Measurements from ENCODE around the gene CHID1.

CHID1 gene

GRCh38 chr11:910589-911030 lies at the start of gene CHID1:
TSS of gene CHID1 (minus strand) at chr11:910810. CDS start at chr11:904816, 5,994 bp downstream.
- peak; percentile 62 to 65 for DNase-seq (ENCODE audit: low read depth in 2 of 2, low spot score in 1 of 2)

GRCh38 chr11:959608-960007 lies 49.0 kb upstream of the CHID1 start:
- no peak for DNase-seq (ENCODE audit: low read depth in 2 of 2, low spot score in 1 of 2)

DNA sequence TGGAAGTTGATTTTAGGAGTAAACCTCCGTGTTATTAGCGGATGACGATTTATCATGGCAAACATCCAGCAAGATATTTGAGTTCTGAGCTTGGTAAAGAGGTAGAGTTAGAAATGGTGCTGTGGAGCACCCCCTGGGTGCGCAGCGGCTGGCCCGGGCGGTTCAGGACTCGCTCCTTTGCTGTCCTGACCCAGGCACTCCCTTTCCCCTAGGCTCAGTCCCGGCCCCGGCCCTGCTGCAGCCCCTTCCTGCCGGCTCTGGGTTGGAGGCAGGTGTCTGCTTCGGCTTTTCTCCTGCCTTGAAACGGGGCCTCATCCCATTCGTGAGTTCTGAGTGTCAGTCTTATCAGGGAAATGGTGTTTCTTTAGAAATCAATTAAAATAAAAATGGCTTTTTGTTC lies 48.4 kb upstream of the CHID1 start:
- no peak for DNase-seq (ENCODE audit: low read depth in 2 of 2, low spot score in 1 of 2)

DNA sequence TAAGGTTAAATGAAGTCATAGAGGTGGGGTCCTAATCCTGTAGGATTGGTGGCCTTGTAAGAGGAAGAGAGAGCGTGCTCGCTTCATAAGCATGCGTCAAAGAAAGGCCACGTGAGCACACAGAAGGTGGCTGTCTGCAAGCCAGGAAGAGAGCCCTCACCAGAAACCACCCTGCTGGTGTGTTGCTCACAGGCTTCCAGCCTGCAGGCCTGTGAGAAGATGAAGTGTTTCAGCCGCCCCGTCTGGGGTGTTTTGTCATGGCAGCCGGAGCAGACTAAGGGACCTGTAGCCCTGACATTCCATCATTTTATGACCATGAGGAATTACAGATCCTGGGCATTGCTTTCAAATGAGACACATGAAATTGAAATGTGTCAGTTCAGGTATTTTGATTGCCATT lies 47.5 kb upstream of the CHID1 start:
- no peak for DNase-seq (ENCODE audit: low read depth in 2 of 2, low spot score in 1 of 2)

DNA sequence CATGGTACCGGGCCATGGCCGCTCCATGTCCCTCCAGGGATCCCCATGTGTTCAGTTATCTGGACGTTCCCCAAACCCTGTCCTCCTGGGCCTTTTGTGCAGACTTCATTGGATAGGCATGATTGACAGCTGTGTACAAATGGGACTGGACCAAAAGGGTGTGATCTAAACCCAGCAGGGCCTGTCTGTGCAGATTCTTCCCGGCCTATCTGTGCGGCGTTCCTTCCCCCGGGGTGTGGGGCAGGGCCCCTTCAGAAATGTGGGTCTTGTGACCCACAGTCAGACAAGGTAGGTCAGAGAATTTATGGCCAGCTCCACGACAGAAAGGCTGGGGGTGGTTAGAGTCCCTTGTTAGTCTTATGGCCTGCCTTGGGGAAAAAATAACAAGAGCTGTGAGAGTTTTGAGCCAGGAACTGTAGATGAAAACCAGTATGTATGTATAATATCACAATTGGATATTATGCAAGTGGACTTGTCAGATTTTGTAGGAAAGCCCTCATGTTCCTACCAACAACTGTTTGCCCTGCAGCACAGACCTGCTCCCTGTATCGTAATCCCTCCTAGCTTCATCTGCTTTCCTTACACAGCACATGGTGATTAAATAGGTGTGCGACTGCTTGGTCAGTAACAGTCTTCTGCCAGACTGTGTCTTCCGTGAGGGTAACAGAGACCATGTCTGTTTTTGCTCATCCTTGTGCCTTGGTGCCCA lies 46.8 kb upstream of the CHID1 start:
- no peak for DNase-seq (ENCODE audit: low read depth in 2 of 2, low spot score in 1 of 2)

GRCh38 chr11:955154-956063 lies 44.8 kb upstream of the CHID1 start:
- DNase-seq (ENCODE audit: low read depth in 2 of 2, low spot score in 1 of 2) = no peak

DNA sequence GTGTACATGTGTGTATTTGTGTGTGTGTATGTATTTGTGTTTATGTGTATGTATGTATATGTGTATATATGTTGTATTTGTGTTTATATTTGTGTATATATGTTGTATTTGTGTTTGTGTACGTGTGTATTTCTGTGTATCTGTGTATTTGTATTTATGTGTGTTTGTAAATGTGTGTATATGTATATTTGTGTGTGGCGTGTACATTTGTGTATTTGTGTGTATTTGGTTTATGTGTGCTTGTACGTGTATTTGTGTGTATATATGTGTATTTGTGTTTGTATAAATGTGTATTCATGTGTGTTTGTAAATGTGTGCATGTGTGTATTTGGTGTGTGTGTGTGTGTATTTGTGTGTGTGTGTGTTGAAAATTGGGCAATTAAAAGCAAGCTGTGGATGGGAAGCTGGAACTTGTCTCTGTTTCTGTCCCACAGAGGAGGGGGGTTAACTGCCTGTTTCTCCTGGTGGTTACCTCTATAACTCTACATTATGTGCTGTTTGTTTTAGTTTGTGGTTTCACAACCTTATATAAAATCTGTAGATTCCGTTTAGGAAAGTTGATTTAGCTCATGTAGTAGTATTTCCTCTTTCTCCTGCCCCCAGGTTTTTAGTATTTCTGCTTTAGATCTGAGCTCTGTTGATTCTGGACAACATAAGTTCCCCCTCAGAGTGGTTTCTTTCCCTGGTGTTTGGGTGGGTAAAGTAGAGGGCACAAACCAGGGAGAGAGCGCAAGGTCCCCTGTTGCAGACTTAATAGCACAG lies 44.0 kb upstream of the CHID1 start:
- no peak for DNase-seq (ENCODE audit: low read depth in 2 of 2, low spot score in 1 of 2)

- DNase-seq (ENCODE audit: low read depth in 2 of 2, low spot score in 1 of 2) = no peak
Observed at GRCh38 chr11:953512-953911, 42.9 kb upstream of the CHID1 start.

DNA sequence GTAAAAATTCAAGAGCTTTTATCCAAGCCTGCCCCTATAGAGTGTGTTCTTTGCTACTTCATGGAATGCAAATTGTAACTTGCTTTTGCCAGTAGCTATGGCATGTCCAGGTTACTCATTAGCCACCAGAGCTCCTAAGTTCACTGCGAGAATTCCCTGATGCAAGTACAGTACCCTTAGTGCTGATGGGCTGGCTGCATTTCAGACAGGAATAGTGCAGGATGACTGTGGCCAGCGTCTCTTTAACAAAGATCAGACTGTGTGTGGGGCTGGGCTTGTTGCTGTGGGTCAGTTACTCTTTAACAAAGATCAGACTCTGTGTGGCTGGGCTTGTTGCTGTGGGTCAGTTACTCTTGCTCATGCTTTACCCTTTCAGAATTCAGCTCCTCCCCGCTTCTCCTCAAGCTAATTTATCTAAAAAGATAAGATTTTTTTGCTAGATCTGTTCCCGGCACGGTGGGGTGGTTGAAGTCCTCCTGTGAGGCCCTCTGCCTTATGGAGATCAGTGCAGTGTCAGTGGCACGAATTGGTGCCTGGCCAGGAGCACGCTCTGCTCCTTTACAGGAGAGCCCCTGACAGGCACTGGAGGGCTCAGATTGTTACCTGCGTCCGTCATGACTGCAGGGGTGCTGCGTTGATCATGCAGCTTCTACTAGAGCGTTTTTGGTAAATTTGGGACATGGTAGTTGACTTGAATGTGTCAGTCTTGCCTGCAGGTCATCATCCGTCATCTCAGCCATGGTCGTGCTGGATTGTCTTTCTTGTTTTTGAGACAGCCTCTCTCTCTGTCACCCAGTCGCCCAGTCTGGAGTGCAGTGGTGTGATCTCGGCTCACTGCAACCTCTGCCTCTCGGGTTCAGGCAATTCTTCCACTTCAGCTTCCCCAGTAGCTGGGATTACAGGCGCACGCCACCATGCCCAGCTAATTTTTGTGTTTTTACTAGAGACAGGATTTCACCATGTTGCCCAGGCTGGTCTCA lies 42.1 kb upstream of the CHID1 start:
- no peak for DNase-seq (ENCODE audit: low read depth in 2 of 2, low spot score in 1 of 2)

DNA sequence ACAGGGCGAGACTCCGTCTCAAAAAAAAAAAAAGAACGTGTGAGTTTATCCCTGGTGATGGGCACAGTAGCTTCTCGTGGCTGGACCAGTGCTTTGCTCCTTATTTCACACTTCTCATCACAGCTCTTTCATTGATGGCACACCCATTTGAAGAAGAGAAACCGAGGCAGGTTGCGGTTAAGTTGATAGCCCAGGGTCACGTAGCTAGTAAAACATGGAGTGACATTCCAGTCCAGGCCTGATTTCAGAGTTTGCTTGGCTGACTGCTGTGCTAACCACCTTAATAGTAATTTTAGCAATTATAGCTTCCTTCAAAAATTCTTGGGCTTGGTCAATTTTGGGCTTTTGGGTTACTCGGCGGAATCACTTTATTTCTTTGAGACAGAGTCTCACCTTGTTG lies 40.9 kb upstream of the CHID1 start:
- no peak for DNase-seq (ENCODE audit: low read depth in 2 of 2, low spot score in 1 of 2)

GRCh38 chr11:947744-948143 lies 37.1 kb upstream of the CHID1 start:
- DNase-seq (ENCODE audit: low read depth in 2 of 2, low spot score in 1 of 2) = no peak

DNA sequence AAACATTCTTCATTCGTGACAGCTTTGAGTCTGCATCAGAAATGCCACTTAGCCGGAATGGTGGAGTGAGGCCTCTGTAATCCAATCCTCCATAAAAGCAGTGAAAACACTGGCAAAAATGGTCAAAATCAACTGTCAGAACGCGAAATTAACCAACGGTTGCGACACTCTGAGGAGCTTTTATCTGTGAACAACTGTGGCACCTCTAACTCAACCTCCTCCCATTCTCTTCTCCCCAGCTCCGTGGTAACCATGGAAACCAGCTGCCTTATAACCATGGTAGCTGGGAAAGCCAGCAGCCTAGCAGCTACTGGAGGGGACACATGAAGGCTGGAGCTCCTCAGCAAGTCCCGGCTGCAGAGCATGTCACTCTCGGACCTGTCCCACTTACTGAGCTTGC lies 35.4 kb upstream of the CHID1 start:
- DNase-seq (ENCODE audit: low read depth in 2 of 2, low spot score in 1 of 2) = no peak

- DNase-seq (ENCODE audit: low read depth in 2 of 2, low spot score in 1 of 2) = no peak
Observed at GRCh38 chr11:944711-945470, 34.3 kb upstream of the CHID1 start.

DNA sequence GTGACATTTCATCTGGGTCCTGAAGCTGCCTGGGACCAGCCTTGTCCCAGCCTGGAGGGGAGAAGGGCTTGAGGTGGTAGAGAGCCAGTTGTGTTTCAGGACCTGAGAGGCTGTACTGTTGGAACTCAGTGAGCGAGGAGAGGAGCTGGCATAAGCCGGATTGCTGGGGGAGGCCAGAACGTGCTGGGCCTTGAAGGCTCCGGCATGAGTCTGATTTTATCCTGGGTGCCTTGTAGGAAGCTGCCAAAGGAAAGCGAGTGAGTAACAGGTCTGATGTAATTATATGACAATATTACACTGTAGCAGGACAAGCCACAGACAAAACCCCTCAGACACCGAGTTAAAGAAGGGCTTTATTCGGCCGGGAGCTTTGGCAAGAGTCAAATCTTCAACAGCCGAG lies 32.2 kb upstream of the CHID1 start:
- DNase-seq (ENCODE audit: low read depth in 2 of 2, low spot score in 1 of 2) = no peak

- no peak for DNase-seq (ENCODE audit: low read depth in 2 of 2, low spot score in 1 of 2)
Observed at GRCh38 chr11:940496-941135, 30.0 kb upstream of the CHID1 start.

- DNase-seq (ENCODE audit: low read depth in 2 of 2, low spot score in 1 of 2) = no peak
Observed at GRCh38 chr11:937841-938261, 27.2 kb upstream of the CHID1 start.

- no peak for DNase-seq (ENCODE audit: low read depth in 2 of 2, low spot score in 1 of 2)
Observed at GRCh38 chr11:936199-936598, 25.6 kb upstream of the CHID1 start.

DNA sequence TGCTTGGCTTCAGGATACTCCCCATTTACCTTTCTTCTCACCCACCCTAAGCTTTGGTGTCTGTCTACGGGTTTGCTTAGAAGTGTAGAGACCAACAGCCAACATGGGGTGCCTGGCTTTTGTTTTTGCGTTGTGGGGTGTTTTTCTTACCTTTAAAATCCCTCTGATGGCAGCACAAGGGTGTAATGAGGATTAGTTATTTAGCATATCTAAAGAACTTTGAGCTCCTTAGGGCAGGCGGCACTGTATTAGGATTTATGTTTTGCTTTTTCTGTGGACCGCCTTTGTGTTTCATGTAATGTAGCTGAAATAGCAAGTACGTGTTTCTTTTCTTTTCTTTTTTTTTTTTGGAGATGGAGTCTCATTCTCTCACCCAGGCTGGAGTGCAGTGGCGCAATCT lies 23.9 kb upstream of the CHID1 start:
- DNase-seq (ENCODE audit: low read depth in 2 of 2, low spot score in 1 of 2) = no peak

DNA sequence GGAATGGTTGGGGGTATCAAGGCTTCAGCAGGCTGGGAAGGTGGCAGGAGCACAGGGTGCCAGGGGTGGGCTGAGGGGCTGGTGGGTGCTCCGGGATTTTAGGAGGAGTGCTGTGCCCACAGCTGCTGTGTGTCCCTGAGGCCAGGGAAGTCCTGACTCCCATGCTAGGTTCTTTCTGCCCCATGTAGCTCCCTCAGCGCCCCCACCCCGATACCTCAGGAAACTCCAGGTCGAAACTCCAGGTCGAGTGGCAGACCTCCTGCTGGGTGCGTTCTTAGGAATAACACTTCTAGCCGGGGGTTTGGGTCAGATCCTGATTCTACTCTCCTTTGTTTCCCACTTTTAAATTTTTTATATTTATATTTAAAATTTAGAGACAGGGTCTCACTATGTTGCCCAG lies 23.3 kb upstream of the CHID1 start:
- DNase-seq (ENCODE audit: low read depth in 2 of 2, low spot score in 1 of 2) = no peak
